ENCODE results near the gene GRWD1. TPM values are rescaled to one million over a fixed set of nuclear protein-coding genes. Genes with fewer than 3 reads are reported as not detected.

Gene GRWD1
- total RNA-seq, 1 experiment from 2014 or later: 77.4 TPM

DNA sequence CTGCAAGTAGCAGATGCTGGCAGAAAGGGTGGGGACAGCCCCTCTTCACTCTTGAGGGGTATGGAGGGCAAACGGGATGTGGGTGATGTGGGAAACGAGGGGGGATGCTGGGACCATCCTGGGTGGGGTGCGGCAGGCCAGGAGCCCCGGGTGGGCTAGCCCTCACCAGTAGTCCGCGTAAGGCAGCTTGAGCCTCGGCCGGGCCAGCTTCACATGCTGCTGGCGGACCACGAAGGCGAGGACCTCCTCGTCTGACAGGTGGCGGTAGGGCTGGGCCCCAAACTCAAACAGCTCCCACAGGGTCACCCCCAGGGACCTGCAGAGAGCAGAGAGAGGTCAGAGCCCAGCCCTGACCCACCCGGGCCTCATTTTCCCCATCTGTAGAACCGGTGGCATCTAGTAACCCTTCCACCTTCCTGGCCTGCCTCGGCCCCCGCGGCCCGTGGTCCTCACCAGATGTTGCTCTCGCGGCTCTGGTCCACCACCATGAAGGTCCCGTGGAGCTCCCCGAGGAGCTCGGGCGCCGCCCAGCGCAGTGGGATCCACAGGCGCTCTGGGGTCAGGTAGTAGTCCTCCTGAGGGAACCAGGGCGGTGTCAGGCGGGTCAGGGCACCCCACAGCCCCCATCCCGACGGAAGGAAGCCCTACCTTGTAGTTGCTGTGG is 55.2 kb downstream of the GRWD1 start:
- Mint-ChIP-seq H3K27me3 (ENCODE audit: insufficient read depth, unreplicated experiment) (no peaks in the 10 kb centered on the region), H3K4me3 (ENCODE audit: unreplicated experiment) (peak overlapping the region; percentile 80), H3K4me1 (ENCODE audit: low read depth, unreplicated experiment) (peaks cover 22% of the 10 kb centered on the region), H3K9me3 (ENCODE audit: unreplicated experiment) (no peaks in the 10 kb centered on the region), H3K36me3 (ENCODE audit: insufficient read depth, unreplicated experiment) (peaks cover 26% of the 10 kb centered on the region), H3K27ac (ENCODE audit: unreplicated experiment) (peak overlapping the region; percentile 87)
- TSS peak; percentile 66 for BruUV-seq (replicated peaks)
- POLR2A ChIA-PET: no interaction called here
- CTCF ChIA-PET: interaction anchor here (1.3 to 2.1 kb wide), 3 partner anchors 11 to 88 kb away, joined by 3 to 14 read pairs (median 5); no protein-coding TSS in a partner anchor
- no peaks in the 10 kb centered on the region for H3K27me3 ChIP-seq (replicated peaks; ENCODE audit: control insufficient read depth, insufficient read depth, low read length)
- no peak for DNase-seq
- peaks cover 15% of the 10 kb centered on the region for H3K4me1 ChIP-seq
- no peaks in the 10 kb centered on the region for H3K9me3 ChIP-seq
- peak overlapping the region; percentile 57 for H3K4me3 ChIP-seq (ENCODE audit: low read depth, low read length)
- TF ChIP-seq, protein P1, sequence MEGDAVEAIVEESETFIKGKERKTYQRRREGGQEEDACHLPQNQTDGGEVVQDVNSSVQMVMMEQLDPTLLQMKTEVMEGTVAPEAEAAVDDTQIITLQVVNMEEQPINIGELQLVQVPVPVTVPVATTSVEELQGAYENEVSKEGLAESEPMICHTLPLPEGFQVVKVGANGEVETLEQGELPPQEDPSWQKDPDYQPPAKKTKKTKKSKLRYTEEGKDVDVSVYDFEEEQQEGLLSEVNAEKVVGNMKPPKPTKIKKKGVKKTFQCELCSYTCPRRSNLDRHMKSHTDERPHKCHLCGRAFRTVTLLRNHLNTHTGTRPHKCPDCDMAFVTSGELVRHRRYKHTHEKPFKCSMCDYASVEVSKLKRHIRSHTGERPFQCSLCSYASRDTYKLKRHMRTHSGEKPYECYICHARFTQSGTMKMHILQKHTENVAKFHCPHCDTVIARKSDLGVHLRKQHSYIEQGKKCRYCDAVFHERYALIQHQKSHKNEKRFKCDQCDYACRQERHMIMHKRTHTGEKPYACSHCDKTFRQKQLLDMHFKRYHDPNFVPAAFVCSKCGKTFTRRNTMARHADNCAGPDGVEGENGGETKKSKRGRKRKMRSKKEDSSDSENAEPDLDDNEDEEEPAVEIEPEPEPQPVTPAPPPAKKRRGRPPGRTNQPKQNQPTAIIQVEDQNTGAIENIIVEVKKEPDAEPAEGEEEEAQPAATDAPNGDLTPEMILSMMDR (IDR thresholded peaks at IDR 0.05; ENCODE audit: insufficient read depth in 1 of 2, low read depth in 1 of 2, low read length in 1 of 2, severe bottlenecking in 1 of 2, unreplicated experiment in 1 of 2): no peak
- no peaks in the 10 kb centered on the region; the same call in 1 of the 2 replicates for H3K36me3 ChIP-seq (ENCODE audit: control insufficient read depth, insufficient read depth, low read length)
- intact Hi-C loops (cut with micrococcal nuclease; ENCODE audit: unreplicated experiment): loop anchor here (5.0 kb wide), 1 partner anchor 169 kb away; no protein-coding TSS in a partner anchor

DNA sequence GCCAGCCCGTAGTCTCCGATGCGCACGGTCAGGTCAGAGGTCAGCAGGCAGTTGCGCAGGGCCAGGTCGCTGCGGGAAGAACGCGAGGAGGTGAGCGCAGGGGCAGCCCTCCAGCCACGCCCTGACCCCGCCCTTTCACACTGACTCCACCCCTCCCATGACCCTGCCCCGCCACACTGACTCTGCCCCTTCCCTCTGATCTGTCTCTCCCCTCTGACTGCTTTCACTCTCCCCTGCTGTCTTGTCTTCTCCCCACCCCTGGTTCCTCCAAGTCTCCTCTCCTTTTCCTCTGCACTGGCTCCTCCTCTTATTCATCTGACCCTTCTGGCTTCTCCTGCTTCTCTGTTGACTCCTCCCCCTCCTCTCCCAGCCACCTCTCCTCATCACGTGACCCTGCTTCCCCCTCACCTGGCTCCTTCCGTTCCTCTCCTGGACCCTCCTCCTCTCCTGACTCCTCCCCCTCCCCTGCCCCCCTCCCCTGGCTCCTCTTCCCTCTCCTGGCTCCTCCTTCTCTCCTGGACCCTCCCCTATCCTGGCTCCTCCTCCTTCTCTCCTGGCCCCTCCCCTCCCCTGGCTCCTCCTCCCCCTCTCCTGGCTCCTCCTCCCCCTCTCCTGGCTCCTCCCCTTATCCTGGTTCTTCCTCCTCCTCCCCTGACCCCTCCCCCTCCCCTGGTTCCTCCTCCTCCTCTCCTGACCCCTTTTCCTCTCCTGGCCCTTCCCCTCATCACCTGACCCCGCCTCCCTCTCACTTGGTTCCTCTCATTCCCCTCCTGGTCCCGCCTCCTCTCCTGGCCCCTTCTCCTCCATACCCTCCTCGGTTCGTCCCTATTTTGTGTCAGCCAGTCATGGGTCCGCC is 55.9 kb downstream of the GRWD1 start:
- Histone ChIP-seq H3K27me3 (replicated peaks; ENCODE audit: control insufficient read depth, insufficient read depth, low read length) (no peaks in the 10 kb centered on the region), H3K4me1 (peaks cover 15% of the 10 kb centered on the region), H3K4me3 (ENCODE audit: low read depth, low read length) (peak overlapping the region; percentile 57), H3K36me3 (ENCODE audit: control insufficient read depth, insufficient read depth, low read length) (no peaks in the 10 kb centered on the region; the same call in 1 of the 2 replicates), H3K9me3 (no peaks in the 10 kb centered on the region)
- CTCF ChIA-PET: interaction anchor here (0.6 to 2.1 kb wide), 24 partner anchors 9 to 810 kb away, joined by 3 to 46 read pairs (median 5); partner anchors contain the start of genes KDELR1, SYNGR4 and TMEM143
- Mint-ChIP-seq H3K9me3 (ENCODE audit: unreplicated experiment) (no peaks in the 10 kb centered on the region), H3K4me1 (ENCODE audit: low read depth, unreplicated experiment) (peaks cover 22% of the 10 kb centered on the region), H3K27me3 (ENCODE audit: insufficient read depth, unreplicated experiment) (no peaks in the 10 kb centered on the region), H3K4me3 (ENCODE audit: unreplicated experiment) (peak overlapping the region; percentile 80), H3K36me3 (ENCODE audit: insufficient read depth, unreplicated experiment) (peaks cover 22% of the 10 kb centered on the region), H3K27ac (ENCODE audit: unreplicated experiment) (peak overlapping the region; percentile 87)
- BruUV-seq (replicated peaks): no TSS peak
- peak; percentile 99 to 100 for DNase-seq
- POLR2A ChIA-PET: interaction anchor here (0.6 to 1.5 kb wide), 20 partner anchors 8 to 1205 kb away, joined by 3 to 22 read pairs (median 6); partner anchors contain the start of genes RPL18, SPHK2 and SYNGR4
- TF ChIP-seq, protein P1 (IDR thresholded peaks at IDR 0.05; ENCODE audit: insufficient read depth in 1 of 2, low read depth in 1 of 2, low read length in 1 of 2, severe bottlenecking in 1 of 2, unreplicated experiment in 1 of 2): no peak
- intact Hi-C loops (cut with micrococcal nuclease; ENCODE audit: unreplicated experiment): loop anchor here (1.0 to 5.0 kb wide), 7 partner anchors 8 to 169 kb away; partner anchors contain the start of genes DBP and GRWD1

Data from Caco-2 (cell line).